G401 (cell line): Measurements from ENCODE around the gene FOXO1. TPM values are rescaled to one million over a fixed set of nuclear protein-coding genes. Genes with fewer than 3 reads are reported as not detected.
"Not testable (repeated sequence)": the region's sequence is repeated elsewhere in the genome, so short reads cannot be mapped to it uniquely, and the experiment has no call there.

Experiments used
- DNase-seq: peaks from one replicate; pipeline ENCODE4 v3.0.0-alpha.2; 2015; ENCODE audit warnings: low spot score
- in situ Hi-C: cut with HindIII; loops from 2 replicates; pipeline ENCODE4 v1.10.0; 2016; ENCODE audit warnings: low sequenced_read_pairs, mixed read lengths
- total RNA-seq: library from RNA; depleted of rRNA; stranded (reverse); fragments of >200 nt; shearing (Covaris generic); gene quantifications from 2 replicates; pipeline ENCODE4 v1.2.3, GENCODE V29; 2014

FOXO1 gene
- total RNA-seq, 1 experiment from 2014 or later, result 0.17 TPM

GRCh38 chr13:40667622-40667978 lies 1.2 kb upstream of the FOXO1 start:
- in situ Hi-C loops, result no loop called here
- no peak for DNase-seq

DNA sequence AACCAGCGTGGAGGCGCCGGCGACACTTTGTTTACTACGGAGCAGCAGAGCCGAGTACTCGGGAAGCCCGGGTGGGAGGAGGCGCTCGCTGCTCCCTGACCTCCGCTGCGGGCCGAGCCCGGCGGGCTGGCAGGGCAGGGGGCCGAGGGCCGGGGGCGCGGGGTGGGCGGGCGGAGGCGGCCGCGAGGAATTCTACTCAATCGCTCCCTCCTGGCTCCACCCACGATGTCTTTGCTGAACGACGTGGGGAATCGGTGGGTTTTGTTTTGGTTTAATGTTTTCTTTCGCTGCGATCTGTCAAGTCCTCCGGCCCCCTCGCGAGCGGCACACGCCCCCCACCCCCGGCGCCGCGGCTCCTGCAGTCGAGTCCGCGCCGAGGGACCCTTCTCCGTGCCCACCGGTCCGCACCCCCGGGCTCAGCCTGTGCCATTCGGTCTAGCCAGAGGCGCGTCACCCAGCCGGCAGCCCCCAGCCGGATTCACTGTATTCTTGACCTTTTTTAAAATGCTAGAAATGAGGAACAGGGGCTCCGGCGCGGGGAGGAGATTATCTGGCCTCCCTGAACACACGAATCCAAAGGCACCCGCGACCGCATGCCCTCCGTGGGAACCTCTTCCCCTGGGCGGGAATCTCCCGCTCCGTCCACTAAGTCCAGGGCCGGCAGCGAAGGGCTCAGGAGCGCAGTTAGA lies 636 bp upstream of the FOXO1 start:
- DNase-seq, result no peak
- in situ Hi-C loops, result no loop called here

DNA sequence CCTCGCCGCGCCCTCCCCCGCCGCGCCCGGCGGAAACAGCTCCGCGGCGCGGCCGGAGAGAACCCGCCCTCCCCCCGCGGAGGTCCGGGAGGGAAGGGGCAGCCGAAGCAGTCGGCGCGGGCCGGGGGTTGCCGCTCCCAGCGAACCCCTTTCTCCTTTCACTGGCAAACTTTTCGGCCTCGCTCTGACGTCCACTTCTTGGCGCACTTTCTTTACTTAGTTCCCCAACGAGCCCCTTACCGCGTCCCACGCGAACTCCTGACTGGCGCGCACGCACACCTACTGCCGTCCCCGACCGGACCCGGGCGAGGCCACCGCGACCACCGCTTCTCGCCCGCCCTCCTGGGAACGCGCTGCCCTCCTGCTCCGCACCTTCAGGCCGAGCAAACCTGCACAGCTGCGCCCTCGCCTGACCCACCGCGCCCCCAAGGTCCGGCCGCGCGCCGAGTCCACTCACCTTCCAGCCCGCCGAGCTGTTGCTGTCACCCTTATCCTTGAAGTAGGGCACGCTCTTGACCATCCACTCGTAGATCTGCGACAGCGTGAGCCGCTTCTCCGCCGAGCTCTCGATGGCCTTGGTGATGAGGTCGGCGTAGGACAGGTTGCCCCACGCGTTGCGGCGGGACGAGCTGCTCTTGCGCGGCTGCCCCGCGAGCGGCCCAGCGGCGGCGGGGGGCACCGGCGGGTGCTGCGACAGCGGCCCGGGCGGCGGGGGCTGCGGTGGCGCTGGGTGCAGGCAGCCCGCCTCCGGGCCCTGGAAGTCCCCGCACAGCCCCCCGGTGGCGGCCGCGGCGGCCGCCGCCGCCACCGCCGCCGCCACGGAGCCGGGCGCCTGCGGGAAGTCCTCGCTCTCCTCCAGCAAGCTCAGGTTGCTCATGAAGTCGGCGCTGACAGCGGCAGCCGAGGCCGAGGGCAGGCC lies 1.1 kb downstream of the FOXO1 start:
- no peak for DNase-seq
- in situ Hi-C loops, result no loop called here

GRCh38 chr13:40664350-40665125 lies 1.9 kb downstream of the FOXO1 start:
- no peak for DNase-seq
- in situ Hi-C loops, result no loop called here

DNA sequence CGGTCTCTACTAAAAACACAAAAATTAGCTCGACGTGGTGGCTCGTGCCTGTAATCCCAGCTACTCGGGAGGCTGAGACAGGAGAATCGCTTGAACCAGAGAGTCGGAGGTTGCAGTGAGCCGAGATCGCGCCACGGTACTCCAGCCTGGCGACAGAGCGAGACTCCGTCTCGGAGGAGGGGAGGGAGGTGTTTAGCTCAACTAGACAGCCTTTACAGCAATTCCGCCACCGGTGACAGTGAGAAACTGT lies 2.4 kb downstream of the FOXO1 start:
- in situ Hi-C loops, DNase-seq: not testable (repeated sequence)

DNA sequence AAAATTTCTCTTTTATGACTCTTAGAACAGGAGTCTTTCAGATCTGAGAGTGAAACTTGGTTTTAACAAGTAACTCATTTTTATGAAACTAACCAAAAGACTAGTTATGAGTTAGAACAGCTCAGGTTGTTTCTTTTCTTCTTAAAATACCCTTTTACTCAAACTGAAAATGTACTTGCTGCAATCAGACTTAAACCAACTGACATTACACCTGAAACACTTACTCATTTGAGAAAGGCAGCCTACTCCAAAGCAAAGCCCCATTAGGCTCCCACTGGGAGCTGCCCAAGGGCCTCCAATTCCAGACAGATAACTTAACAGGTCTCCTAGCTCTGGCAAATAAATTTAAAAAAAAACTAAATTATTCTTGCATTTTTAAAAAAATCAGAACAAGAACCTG lies 3.6 kb downstream of the FOXO1 start:
- in situ Hi-C loops, result no loop called here
- no peak for DNase-seq

- in situ Hi-C loops, result no loop called here
- DNase-seq, result no peak
Measured at GRCh38 chr13:40661875-40662665, 4.4 kb downstream of the FOXO1 start.

GRCh38 chr13:40660692-40661091 lies 5.7 kb downstream of the FOXO1 start:
- DNase-seq, result no peak
- in situ Hi-C loops, result no loop called here

DNA sequence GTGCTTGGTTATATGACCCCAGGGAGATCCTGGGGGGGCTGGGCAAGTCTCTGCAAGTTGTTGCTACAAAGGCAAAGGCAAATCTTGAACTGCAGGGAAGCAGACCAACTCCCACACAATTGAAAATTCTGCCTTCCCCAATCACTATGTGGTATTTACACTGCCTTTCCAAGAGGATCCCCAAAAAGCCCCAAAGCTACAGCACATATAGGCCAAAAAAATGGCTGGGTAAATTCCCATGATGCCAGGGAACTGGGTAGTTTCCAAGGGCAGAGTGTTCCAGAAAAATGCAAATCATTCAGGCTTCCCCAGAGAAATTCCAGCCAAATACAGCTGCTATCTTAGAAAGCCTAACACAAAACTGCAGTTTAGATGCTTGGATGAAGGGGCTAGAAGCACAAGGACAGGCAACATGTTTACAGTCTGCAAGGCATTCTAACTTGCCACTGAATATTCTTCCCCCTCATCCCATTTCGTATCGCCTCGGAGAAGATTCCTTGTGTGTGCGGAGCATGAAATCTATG lies 6.2 kb downstream of the FOXO1 start:
- no peak for DNase-seq
- in situ Hi-C loops, result no loop called here

DNA sequence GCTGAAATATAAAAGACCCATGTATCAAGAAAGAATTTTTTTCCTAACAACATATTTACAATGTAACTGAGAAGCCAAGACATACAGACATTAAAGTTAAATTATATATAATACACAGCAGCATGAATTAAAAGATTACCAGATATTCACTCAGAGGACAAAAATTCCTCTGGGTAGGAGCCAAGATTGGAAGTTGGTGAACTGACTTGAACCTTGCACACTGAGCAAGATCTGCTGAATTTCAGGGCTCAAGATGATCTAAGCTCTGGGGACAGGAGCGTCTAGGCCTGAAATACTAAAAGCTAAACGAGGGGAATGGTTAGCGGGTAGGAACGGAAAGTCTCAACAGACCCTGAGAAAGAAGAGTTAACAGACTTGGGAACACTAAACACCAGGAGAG lies 8.5 kb downstream of the FOXO1 start:
- DNase-seq, result no peak
- in situ Hi-C loops, result no loop called here

DNA sequence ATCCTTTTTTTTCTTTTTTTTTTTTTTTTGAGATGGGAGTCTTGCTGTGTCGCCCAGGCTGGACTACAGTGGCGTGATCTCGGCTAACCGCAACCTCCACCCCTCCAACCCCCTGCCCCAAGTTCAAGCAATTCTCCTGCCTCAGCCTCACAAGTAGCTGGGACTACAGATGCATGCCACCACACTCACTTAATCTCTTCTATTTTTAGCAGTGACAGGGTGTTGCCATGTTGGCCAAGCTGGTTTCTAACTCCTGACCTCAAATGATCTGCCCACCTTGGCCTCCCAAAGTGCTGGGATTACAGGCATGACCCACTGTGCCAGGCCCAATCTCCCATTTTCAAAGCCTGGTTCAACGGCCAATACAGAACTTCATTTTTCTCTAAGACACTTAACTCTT lies 9.1 kb downstream of the FOXO1 start:
- DNase-seq, result no peak
- in situ Hi-C loops, result no loop called here

GRCh38 chr13:40656358-40656757 lies 10.1 kb downstream of the FOXO1 start:
- DNase-seq, result no peak
- in situ Hi-C loops, result no loop called here

GRCh38 chr13:40653527-40654318 lies 12.7 kb downstream of the FOXO1 start:
- in situ Hi-C loops, result no loop called here
- DNase-seq, result no peak

GRCh38 chr13:40652588-40652940 lies 13.9 kb downstream of the FOXO1 start:
- in situ Hi-C loops, result no loop called here
- DNase-seq, result no peak

- in situ Hi-C loops, result no loop called here
- no peak for DNase-seq
Measured at GRCh38 chr13:40651866-40652587, 14.4 kb downstream of the FOXO1 start.

DNA sequence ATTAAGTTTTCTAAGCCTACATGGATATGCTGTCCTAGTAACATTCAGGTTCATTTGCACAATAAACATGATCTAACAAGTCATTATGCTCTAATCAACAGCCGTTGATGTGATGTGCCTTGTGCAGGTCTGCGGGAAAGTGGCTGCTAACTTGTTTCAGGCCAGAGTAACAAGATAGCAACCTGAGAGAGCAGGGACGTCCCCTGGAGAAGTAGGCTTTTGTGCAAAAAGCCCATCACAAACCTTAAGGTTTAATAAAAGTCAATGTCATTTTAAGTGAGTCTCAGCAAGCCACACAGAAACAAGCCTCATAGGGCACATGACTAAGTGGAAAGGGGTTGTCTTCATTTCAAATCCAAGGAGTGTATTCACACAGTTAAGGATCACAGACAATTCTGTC lies 17.6 kb downstream of the FOXO1 start:
- in situ Hi-C loops, result no loop called here
- DNase-seq, result no peak

GRCh38 chr13:40648040-40648439 lies 18.4 kb downstream of the FOXO1 start:
- DNase-seq, result no peak

More at GRCh38 chr13:40648040-40648439, 18.4 kb downstream of the FOXO1 start:
- in situ Hi-C loops, result no loop called here
